Measurements from ENCODE around the gene FPGS. TPM values are rescaled to one million over a fixed set of nuclear protein-coding genes. Genes with fewer than 3 reads are reported as not detected.

The FPGS gene
- total and polyA plus RNA-seq, 2 of the 4 experiments (the other 2 are of a cell fraction): 43.9 to 75.7 TPM

DNA sequence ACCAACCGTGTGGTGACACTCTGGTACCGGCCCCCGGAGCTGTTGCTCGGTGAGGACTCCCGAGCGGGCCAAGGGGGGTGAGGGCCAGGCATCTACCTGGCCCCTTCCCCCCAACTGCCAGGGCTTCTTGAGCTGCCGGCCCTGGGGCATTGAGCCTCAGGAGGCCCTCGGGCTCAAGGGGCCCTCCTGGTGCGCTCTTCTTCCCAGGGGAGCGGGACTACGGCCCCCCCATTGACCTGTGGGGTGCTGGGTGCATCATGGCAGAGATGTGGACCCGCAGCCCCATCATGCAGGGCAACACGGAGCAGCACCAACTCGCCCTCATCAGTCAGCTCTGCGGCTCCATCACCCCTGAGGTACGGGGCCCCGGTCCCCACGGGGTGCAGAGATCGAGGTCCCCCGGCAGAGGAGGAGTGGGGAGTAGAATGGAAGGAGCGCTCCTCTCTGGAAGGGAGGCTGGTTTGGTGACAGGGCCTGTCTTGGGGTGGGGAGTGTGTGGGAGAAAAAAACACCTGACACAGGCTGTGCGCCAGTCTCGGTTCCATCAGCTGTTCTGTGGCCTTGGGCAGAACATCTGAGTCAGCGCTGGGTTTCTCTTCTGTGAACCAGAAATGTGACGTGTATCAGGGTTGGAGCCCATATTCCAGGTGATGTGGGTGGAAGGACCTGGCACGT lies 14.2 kb upstream of the FPGS start:
- Histone ChIP-seq H4K8ac (ENCODE audit: low read depth in 2 of 2, low read length in 2 of 2) (no peak overlapping the region), H2BK5ac (ENCODE audit: low read depth, low read length, poor library complexity, severe bottlenecking) (no peak overlapping the region), H3K4ac (ENCODE audit: low read depth, low read length) (no peak overlapping the region), H2AK5ac (ENCODE audit: low read depth, low read length) (no peak overlapping the region), H4K20me1 (ENCODE audit: insufficient read depth, low read length) (peaks cover 62% of the 10 kb centered on the region), H3K18ac (ENCODE audit: low read depth, low read length) (no peak overlapping the region), H3K27ac (ENCODE audit: insufficient read depth, low read length) (no peak overlapping the region), H2BK20ac (ENCODE audit: low read depth, low read length) (no peak overlapping the region), H4K5ac (ENCODE audit: low read depth, low read length) (no peak overlapping the region), H3K56ac (ENCODE audit: extremely low read depth, insufficient read depth, low read length) (no peak overlapping the region), H3K9ac (ENCODE audit: low read depth, low read length) (no peak overlapping the region), H3K4me2 (ENCODE audit: low read depth, low read length) (no peak overlapping the region), H3K9me1 (ENCODE audit: insufficient read depth, low read length) (peaks cover 5% of the 10 kb centered on the region), H2BK120ac (ENCODE audit: low read depth, low read length) (no peak overlapping the region), H2BK15ac (ENCODE audit: low read depth, low read length) (no peak overlapping the region), H2AK9ac (replicated peaks; ENCODE audit: low read depth, low read length, poor library complexity) (no peak overlapping the region), H3K23ac (ENCODE audit: low read depth, low read length) (no peak overlapping the region), H3K9me3 (ENCODE audit: control insufficient read depth, insufficient read depth, low read length) (no peaks in the 10 kb centered on the region), H3K79me1 (ENCODE audit: low read depth in 1 of 2, low read length in 2 of 2) (peaks cover 26 to 69% of the 10 kb centered on the region in 2 experiments), H2AFZ (replicated peaks; ENCODE audit: low read length, poor library complexity) (no peak overlapping the region), H3K14ac (replicated peaks; ENCODE audit: low read depth, low read length) (no peak overlapping the region), H3K4me3 (ENCODE audit: insufficient read depth, low read depth, low read length) (no peak overlapping the region), H3K4me1 (ENCODE audit: control insufficient read depth, insufficient read depth, low read length) (peaks cover 3% of the 10 kb centered on the region; the same call in 1 of the 2 replicates), H3K27me3 (ENCODE audit: control insufficient read depth, insufficient read depth, low read length) (no peaks in the 10 kb centered on the region), H3K36me3 (ENCODE audit: control insufficient read depth, insufficient read depth, low read length) (peaks cover 47% of the 10 kb centered on the region), H4K91ac (ENCODE audit: insufficient read depth, low read depth, low read length) (no peak overlapping the region)
- 93% methylated on average over 9 of the region's 26 CpGs; no CpG with 5 or more reads in 1 of the 2 experiments for WGBS, 2 experiments (ENCODE audit: extremely low coverage in 2 of 2, insufficient read length in 1 of 2)
- POLR2A ChIA-PET (ENCODE audit: unreplicated experiment): interaction anchor here (0.5 kb wide), 1 partner anchor 128 kb away, joined by 3 read pairs; the partner anchor contains the start of gene ST6GALNAC4
- CTCF ChIA-PET: no interaction called here
- TF ChIP-seq MXI1 (IDR thresholded peaks at IDR 0.05; ENCODE audit: borderline replicate concordance, low read depth, low read length): no peak
- no peak for TF ChIP-seq RCOR1 (IDR thresholded peaks at IDR 0.05; ENCODE audit: insufficient replicate concordance, low read length)
- TF ChIP-seq BHLHE40 (IDR thresholded peaks at IDR 0.05; ENCODE audit: low read depth, low read length): no peak
- no peak for TF ChIP-seq RAD21 (IDR thresholded peaks at IDR 0.05; ENCODE audit: low read length)
- in situ Hi-C loops (cut with MboI; ENCODE audit: low sequenced_read_pairs): no loop called here
- no TSS peak for BruUV-seq (replicated peaks)
- dilution Hi-C loops (cut with HindIII; ENCODE audit: low sequenced_read_pairs, unreplicated experiment): no loop called here
- intact Hi-C loops (cut with micrococcal nuclease): no loop called here
- ATAC-seq (ENCODE audit: low read depth): no peak
- no peak for DNase-seq
